ENCODE data around the gene RGS10. TPM values are rescaled to one million over a fixed set of nuclear protein-coding genes. Genes with fewer than 3 reads are reported as not detected.

Gene RGS10
- total and polyA plus RNA-seq, 7 donors, result 4.2 to 28.4 (median 9.5) TPM

GRCh38 chr10:119474606-119475005, 67.9 kb downstream of the RGS10 start:
- ATAC-seq (no peak), DNase-seq (no peak)
- TF ChIP-seq, protein P1, sequence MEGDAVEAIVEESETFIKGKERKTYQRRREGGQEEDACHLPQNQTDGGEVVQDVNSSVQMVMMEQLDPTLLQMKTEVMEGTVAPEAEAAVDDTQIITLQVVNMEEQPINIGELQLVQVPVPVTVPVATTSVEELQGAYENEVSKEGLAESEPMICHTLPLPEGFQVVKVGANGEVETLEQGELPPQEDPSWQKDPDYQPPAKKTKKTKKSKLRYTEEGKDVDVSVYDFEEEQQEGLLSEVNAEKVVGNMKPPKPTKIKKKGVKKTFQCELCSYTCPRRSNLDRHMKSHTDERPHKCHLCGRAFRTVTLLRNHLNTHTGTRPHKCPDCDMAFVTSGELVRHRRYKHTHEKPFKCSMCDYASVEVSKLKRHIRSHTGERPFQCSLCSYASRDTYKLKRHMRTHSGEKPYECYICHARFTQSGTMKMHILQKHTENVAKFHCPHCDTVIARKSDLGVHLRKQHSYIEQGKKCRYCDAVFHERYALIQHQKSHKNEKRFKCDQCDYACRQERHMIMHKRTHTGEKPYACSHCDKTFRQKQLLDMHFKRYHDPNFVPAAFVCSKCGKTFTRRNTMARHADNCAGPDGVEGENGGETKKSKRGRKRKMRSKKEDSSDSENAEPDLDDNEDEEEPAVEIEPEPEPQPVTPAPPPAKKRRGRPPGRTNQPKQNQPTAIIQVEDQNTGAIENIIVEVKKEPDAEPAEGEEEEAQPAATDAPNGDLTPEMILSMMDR (IDR thresholded peaks at IDR 0.05), result no peak
- Histone ChIP-seq H3K27ac (no peak overlapping the region), H3K27me3 (ENCODE audit: insufficient read depth in 3 of 3, low read length in 2 of 3) (peaks cover 0 to 31% (median 6%) of the 10 kb centered on the region in 3 donors), H3K9me3 (no peaks in the 10 kb centered on the region), H3K4me1 (no peaks in the 10 kb centered on the region), H3K4me3 (no peak overlapping the region), H3K36me3 (ENCODE audit: insufficient read depth in 1 of 2, low read depth in 1 of 2) (no peaks in the 10 kb centered on the region)
- intact Hi-C loops (cut with DNase I), result no loop called here
- WGBS, 3 donors, result 84 to 94% (median 93%) methylated on average over 10 of the region's 10 CpGs

GRCh38 chr10:119473771-119474170, 68.7 kb downstream of the RGS10 start:
- no peak overlapping the region for H3K27ac ChIP-seq
- ATAC-seq (no peak), DNase-seq (no peak)
- H3K27me3 ChIP-seq (ENCODE audit: insufficient read depth in 3 of 3, low read length in 2 of 3), result peaks cover 0 to 31% (median 6%) of the 10 kb centered on the region in 3 donors
- TF ChIP-seq, protein P1 (IDR thresholded peaks at IDR 0.05), result no peak
- no peak overlapping the region for H3K4me3 ChIP-seq
- no peaks in the 10 kb centered on the region for H3K36me3 ChIP-seq (ENCODE audit: insufficient read depth in 1 of 2, low read depth in 1 of 2)
- H3K9me3 ChIP-seq, result no peaks in the 10 kb centered on the region
- intact Hi-C loops (cut with DNase I), result no loop called here
- WGBS, 3 donors, result 89 to 94% (median 92%) methylated on average over 4 of the region's 4 CpGs
- no peaks in the 10 kb centered on the region for H3K4me1 ChIP-seq

DNA sequence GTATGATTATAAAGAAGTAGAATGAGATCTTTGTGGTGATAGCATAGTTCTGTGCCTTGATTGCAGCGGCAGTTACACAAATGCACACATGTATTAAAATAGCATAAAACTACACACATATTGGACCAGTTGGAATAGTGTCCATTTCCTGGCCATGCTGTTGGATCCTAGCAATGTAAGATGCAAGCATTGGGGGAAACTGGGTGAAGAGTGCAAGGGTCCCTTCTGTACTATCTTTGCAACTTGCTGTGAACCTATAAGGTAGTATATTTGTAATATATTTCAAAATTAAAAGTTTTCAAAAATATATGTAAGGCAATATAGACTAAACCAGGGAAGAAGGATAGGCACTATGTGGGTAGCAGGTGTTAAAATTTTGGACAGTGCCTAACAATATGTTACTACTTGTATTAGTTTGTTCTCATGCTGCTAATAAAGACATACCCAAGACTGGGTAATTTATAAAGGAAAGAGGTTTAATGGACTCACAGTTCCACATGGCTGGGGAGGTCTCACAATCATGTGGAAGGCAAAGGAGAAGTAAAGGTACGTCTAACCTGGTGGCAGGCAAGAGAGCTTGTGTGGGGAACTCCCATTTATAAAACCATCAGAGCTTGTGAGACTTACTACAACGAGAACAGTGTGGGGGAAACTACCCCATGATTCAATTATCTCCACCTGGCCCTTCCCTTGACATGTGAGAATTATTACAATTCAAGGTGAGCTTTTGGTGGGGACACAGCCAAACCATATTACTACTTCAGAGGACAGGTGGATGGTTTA, 71.4 kb downstream of the RGS10 start:
- DNase-seq (no peak), ATAC-seq (no peak)
- TF ChIP-seq, protein P1 (IDR thresholded peaks at IDR 0.05), result no peak
- Histone ChIP-seq H3K27me3 (ENCODE audit: insufficient read depth in 3 of 3, low read length in 2 of 3) (peaks cover 0 to 18% (median 1%) of the 10 kb centered on the region in 3 donors), H3K4me3 (no peak overlapping the region), H3K27ac (no peak overlapping the region), H3K9me3 (no peaks in the 10 kb centered on the region), H3K4me1 (no peaks in the 10 kb centered on the region), H3K36me3 (ENCODE audit: insufficient read depth in 1 of 2, low read depth in 1 of 2) (no peaks in the 10 kb centered on the region)
- intact Hi-C loops (cut with DNase I), result no loop called here
- 73 to 81% (median 74%) methylated on average over 3 of the region's 3 CpGs for WGBS, 3 donors

- 56 to 63% (median 62%) methylated on average over 7 of the region's 7 CpGs for WGBS, 3 donors
- Histone ChIP-seq H3K9me3 (no peaks in the 10 kb centered on the region), H3K27ac (no peak overlapping the region), H3K36me3 (ENCODE audit: insufficient read depth in 1 of 2, low read depth in 1 of 2) (no peaks in the 10 kb centered on the region), H3K4me3 (no peak overlapping the region), H3K27me3 (ENCODE audit: insufficient read depth in 3 of 3, low read length in 2 of 3) (peaks cover 0 to 15% (median 3%) of the 10 kb centered on the region in 3 donors), H3K4me1 (no peaks in the 10 kb centered on the region)
- DNase-seq, result no peak
- TF ChIP-seq, protein P1 (IDR thresholded peaks at IDR 0.05), result no peak
- no peak for ATAC-seq
- intact Hi-C loops (cut with DNase I), result no loop called here
These were observed 72.7 kb downstream of the RGS10 start for GRCh38 chr10:119469846-119470245.

Data from psoas muscle (tissue), 8 donors.